ENCODE measurements around the gene SCN9A.

SCN9A gene

DNA sequence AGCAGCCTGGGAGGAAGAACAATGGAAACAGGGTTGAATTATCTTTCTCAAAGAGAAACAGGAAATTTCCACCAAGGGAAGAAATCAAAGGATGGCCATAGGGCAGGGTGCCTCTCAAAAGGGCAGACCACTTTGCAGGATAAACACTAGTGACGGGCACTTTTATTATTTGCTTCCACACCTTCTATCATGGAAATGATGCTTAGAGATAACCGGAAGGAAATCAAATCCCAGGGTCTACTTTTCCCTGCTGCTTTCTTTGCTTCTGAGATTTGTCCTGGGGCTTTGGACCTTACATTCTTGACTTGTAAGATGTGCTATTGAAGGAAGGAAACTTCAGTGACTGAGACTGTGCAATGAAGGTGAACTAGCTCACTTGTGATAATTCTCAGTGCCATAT is 1.1 kb upstream of the SCN9A start:
- Histone ChIP-seq H4K20me1 (no peaks in the 10 kb centered on the region), H3K4me1 (peaks cover 12 to 35% (median 18%) of the 10 kb centered on the region in 10 experiments), H3K4me3 (peak overlapping the region in 2 of 10 experiments; percentile 78 to 84; a peak in 1 of 20 replicates), H3K9ac (peak overlapping the region in 1 of 11 experiments; percentile 57; a peak in 2 of 22 replicates), H3K27me3 (no peaks in the 10 kb centered on the region; a peak in 1 of 22 replicates), H3K27ac (peak overlapping the region in 1 of 11 experiments; percentile 56; a peak in 3 of 22 replicates), H3K4me2 (peak overlapping the region in 5 of 11 experiments; percentile 98 to 100 (median 99); a peak in 7 of 22 replicates), H3K36me3 (no peaks in the 10 kb centered on the region), H3K9me3 (replicated peaks in 1 of 11) (no peaks in the 10 kb centered on the region)
- no peak for TF ChIP-seq Cebpa-rat (IDR thresholded peaks at IDR 0.05)

DNA sequence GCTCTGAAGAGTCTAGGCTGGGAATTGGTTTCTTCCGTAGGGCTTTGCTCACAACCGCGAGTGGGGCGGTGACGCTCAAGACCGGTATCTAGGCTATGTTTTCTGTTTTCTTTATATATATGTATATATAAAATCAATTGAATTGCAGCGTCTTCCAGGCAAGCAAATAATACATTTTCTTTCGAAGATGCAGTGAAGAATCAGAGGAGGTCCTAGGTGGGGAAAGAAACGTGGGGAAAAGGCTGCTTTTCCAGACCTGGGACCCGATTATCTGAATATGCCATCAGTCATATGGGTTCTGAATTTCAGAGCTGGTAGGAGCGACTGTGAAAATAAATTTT is 714 bp upstream of the SCN9A start:
- H3K36me3 ChIP-seq: no peaks in the 10 kb centered on the region
- H3K9me3 ChIP-seq (replicated peaks in 1 of 11): no peaks in the 10 kb centered on the region
- H3K9ac ChIP-seq: peak overlapping the region in 7 of 11 experiments; percentile 36 to 80 (median 57); a peak in 10 of 22 replicates
- H3K27me3 ChIP-seq: no peaks in the 10 kb centered on the region; a peak in 1 of 22 replicates
- peak overlapping the region; percentile 59 to 86 (median 70) for H3K4me3 ChIP-seq
- peak overlapping the region; percentile 85 to 100 (median 99) for H3K4me2 ChIP-seq
- H3K27ac ChIP-seq: peak overlapping the region in 4 of 11 experiments; percentile 17 to 56 (median 42); a peak in 6 of 22 replicates
- no peaks in the 10 kb centered on the region for H4K20me1 ChIP-seq
- no peak for TF ChIP-seq Cebpa-rat (IDR thresholded peaks at IDR 0.05)
- H3K4me1 ChIP-seq: peaks cover 12 to 35% (median 18%) of the 10 kb centered on the region in 10 experiments

DNA sequence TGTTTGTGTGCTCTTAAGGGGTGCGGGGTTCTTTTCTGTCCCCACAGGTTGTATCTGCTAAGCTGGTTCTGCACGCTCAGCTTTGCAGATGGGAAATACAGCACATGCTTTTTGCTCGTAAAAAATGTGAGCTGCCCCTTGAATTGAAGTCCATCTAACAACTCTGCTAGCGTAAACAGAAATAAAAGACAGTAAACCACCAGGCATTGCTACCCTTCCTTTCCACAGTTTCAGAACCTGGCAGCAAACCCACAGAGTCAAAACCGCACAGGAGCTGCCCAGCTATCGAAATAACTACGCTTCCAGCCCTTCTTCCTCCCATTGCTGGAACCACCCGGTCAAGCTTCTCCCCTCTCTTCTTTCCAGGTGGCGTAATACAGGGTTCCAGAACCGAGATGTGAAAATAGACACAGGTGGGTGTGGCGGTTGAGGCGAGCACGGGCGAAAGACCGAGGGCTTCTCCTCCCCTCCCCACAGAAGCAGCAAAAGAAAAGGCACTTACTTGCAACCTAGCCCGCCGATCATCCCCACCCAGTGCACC is 479 bp downstream of the SCN9A start:
- Histone ChIP-seq H3K9me3 (replicated peaks in 1 of 11) (no peaks in the 10 kb centered on the region), H3K4me1 (peaks cover 12 to 35% (median 18%) of the 10 kb centered on the region in 10 experiments), H3K27ac (peak overlapping the region in 1 of 11 experiments; percentile 38; a peak in 1 of 22 replicates), H3K4me3 (peak overlapping the region; percentile 59 to 86 (median 70)), H4K20me1 (no peaks in the 10 kb centered on the region), H3K4me2 (peak overlapping the region; percentile 85 to 100 (median 99)), H3K9ac (peak overlapping the region; percentile 20 to 80 (median 62); a peak in 21 of 22 replicates), H3K27me3 (no peaks in the 10 kb centered on the region; a peak in 1 of 22 replicates), H3K36me3 (no peaks in the 10 kb centered on the region)
- TF ChIP-seq Cebpa-rat (IDR thresholded peaks at IDR 0.05): no peak

DNA sequence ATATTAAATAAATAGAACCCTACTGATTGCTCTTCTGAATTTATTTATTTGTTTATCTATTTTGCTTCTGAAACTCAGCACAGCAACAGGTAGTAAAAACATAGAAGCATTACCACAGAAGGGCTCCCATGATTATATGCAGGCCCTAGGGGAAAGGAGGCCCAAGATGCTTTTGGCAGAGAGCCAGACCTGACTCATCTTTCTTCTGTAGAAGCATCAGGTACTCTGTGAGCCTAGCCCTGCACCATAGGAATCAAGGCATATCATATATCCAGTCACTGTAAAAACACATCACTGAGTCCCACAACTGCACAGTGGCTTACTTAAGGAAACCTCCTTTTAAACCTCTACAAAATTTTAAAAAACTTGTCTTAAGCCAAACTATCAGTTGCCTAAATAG is 1.8 kb downstream of the SCN9A start:
- no peaks in the 10 kb centered on the region; a peak in 1 of 22 replicates for H3K27me3 ChIP-seq
- H4K20me1 ChIP-seq: no peaks in the 10 kb centered on the region
- H3K4me3 ChIP-seq: 0 out of 20 replicates have a peak overlapping the region, but pooled peaks of 1 of the 10 experiments have one; percentile 9
- no peaks in the 10 kb centered on the region for H3K9me3 ChIP-seq (replicated peaks in 1 of 11)
- no peak overlapping the region for H3K27ac ChIP-seq
- TF ChIP-seq Cebpa-rat (IDR thresholded peaks at IDR 0.05): no peak
- peaks cover 12 to 35% (median 18%) of the 10 kb centered on the region in 10 experiments for H3K4me1 ChIP-seq
- H3K36me3 ChIP-seq: no peaks in the 10 kb centered on the region
- H3K4me2 ChIP-seq: peak overlapping the region in 9 of 11 experiments; percentile 20 to 99 (median 39); a peak in 13 of 22 replicates
- no peak overlapping the region for H3K9ac ChIP-seq

DNA sequence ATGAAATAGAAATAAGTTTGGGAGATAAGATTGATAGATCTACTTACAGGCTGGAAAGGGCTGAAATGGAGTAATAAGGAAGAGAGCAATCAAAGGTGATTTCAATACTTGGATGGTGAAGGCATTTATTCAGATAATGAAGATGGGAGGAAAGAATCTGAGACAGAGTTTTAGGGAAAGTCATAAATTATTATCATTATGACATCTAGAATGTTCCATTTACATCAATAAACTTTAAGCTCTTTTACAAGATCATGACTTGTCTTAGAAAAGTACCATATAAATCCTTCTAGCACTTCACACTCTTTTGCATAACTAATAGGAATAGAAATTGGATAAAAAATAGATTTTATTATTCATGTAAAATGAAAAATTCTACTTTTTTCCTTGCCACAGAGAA is 2.2 kb downstream of the SCN9A start:
- H3K4me2 ChIP-seq: peak overlapping the region in 4 of 11 experiments; percentile 13 to 99 (median 80); a peak in 6 of 22 replicates
- H3K9me3 ChIP-seq (replicated peaks in 1 of 11): no peaks in the 10 kb centered on the region
- no peak overlapping the region for H3K9ac ChIP-seq
- TF ChIP-seq Cebpa-rat (IDR thresholded peaks at IDR 0.05): no peak
- peaks cover 12 to 35% (median 18%) of the 10 kb centered on the region in 10 experiments for H3K4me1 ChIP-seq
- H3K27ac ChIP-seq: no peak overlapping the region
- no peaks in the 10 kb centered on the region for H4K20me1 ChIP-seq
- no peaks in the 10 kb centered on the region for H3K36me3 ChIP-seq
- no peak overlapping the region for H3K4me3 ChIP-seq
- no peaks in the 10 kb centered on the region; a peak in 1 of 22 replicates for H3K27me3 ChIP-seq

DNA sequence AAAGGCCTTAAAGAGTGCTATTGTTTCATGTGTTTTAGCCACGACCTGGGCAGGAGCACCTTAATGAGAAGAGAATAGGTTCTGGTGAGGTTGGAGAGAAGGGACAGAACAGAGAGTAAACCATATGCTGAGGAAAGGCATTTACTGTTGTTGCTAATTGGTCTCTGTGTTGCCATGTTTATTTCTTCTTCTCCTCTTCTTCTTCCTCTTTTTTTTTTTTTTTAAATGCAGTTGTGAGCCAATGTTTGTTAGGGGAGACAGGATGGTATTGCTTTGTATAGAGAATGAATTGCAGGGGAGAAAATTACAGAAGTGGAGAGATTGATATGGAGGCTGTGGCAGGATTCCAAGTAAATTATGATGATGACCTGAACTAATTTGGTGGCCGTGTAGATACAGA is 2.6 kb downstream of the SCN9A start:
- no peaks in the 10 kb centered on the region for H4K20me1 ChIP-seq
- no peak overlapping the region for H3K4me3 ChIP-seq
- peak overlapping the region in 4 of 11 experiments; percentile 8 to 99 (median 38); a peak in 7 of 22 replicates for H3K4me2 ChIP-seq
- no peaks in the 10 kb centered on the region for H3K36me3 ChIP-seq
- no peak overlapping the region for H3K9ac ChIP-seq
- H3K27me3 ChIP-seq: no peaks in the 10 kb centered on the region; a peak in 1 of 22 replicates
- no peaks in the 10 kb centered on the region for H3K9me3 ChIP-seq (replicated peaks in 1 of 11)
- no peak for TF ChIP-seq Cebpa-rat (IDR thresholded peaks at IDR 0.05)
- H3K4me1 ChIP-seq: peaks cover 12 to 35% (median 18%) of the 10 kb centered on the region in 10 experiments
- H3K27ac ChIP-seq: peak overlapping the region in 2 of 11 experiments; percentile 29 to 36; a peak in 2 of 22 replicates

DNA sequence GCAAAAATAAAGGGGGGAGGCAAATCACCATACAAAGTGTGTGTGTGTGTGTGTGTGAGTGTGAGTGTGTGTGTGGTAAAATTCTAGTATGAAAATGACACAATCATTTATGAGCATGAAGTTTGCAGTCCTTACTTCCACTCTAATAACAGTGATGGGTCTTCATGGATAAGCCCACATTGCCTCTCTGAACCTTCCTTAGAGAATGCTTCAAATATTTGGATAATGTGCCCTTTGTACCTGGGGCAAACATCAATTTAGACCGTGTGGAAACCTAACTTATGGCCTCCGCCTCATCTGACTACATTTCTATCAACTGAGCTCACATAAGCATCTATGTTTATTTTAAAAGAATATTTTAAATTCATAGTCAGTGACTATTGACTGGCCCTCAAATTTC is 3.7 kb downstream of the SCN9A start:
- no peak overlapping the region for H3K4me2 ChIP-seq
- H3K27me3 ChIP-seq: no peaks in the 10 kb centered on the region; a peak in 1 of 22 replicates
- H3K36me3 ChIP-seq: no peaks in the 10 kb centered on the region
- no peaks in the 10 kb centered on the region for H3K9me3 ChIP-seq (replicated peaks in 1 of 11)
- TF ChIP-seq Cebpa-rat (IDR thresholded peaks at IDR 0.05): no peak
- no peaks in the 10 kb centered on the region for H4K20me1 ChIP-seq
- H3K4me3 ChIP-seq: no peak overlapping the region
- H3K9ac ChIP-seq: no peak overlapping the region
- peaks cover 12 to 34% (median 18%) of the 10 kb centered on the region in 10 experiments for H3K4me1 ChIP-seq
- H3K27ac ChIP-seq: no peak overlapping the region

DNA sequence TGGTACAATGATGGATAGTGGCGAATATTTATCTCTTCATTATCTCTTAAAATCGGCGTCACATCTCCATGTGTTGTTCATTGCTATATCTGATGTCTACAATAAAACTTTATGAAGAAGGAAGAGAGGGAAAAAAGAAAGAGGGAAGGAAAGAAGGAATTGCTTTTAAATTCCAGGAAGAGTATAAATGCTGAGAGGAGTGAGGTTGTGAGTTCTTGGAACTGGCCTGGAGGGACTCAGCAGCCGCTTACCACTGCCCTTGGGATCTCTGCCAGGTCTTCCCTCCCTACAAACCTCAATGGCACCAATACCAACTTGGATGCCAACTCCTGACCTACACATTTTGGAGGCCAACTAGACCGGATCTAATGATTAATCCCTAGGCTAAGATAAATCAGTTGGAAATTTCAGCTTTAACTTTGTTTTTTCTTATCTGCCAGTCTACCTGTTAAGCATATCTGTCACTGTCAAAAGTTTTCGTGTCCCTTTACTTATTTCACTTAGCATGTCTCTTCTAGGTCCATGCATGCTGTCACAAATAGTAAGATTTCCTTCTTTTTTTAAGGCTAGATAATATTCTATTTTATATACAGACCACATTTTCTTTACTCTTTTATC is 9.8 kb downstream of the SCN9A start:
- Histone ChIP-seq H3K4me3 (no peak overlapping the region), H3K4me1 (peaks cover 0 to 22% (median 0%) of the 10 kb centered on the region in 10 experiments; a peak in 4 of 20 replicates), H3K36me3 (no peaks in the 10 kb centered on the region), H3K9ac (no peak overlapping the region), H3K9me3 (replicated peaks in 1 of 11) (no peaks in the 10 kb centered on the region), H3K27me3 (no peaks in the 10 kb centered on the region), H3K4me2 (peak overlapping the region in 2 of 11 experiments; percentile 18 to 32; a peak in 3 of 22 replicates), H3K27ac (no peak overlapping the region), H4K20me1 (no peaks in the 10 kb centered on the region)
- no peak for TF ChIP-seq Cebpa-rat (IDR thresholded peaks at IDR 0.05)

DNA sequence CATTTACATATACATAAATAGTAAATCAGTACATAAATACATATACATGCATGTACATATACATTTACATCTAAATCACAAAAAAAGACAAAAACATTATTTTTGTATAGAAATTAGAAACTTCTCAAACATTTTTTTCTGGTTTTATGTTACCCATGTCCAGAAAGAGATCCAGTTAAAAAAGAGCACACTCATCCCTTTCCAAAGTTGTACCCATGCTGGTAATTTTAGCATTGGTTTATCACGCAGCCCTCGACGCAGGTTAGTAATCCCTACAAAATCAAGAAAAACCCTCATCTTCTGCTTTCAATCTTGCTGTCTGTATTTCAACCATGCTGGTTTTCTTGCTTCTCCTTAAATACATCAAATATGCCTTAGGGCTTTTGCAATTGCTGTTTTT is 10.5 kb downstream of the SCN9A start:
- H3K27me3 ChIP-seq: no peaks in the 10 kb centered on the region
- H3K27ac ChIP-seq: no peak overlapping the region
- H4K20me1 ChIP-seq: no peaks in the 10 kb centered on the region
- H3K9ac ChIP-seq: no peak overlapping the region
- peaks cover 0 to 22% (median 0%) of the 10 kb centered on the region in 10 experiments; a peak in 4 of 20 replicates for H3K4me1 ChIP-seq
- no peaks in the 10 kb centered on the region for H3K36me3 ChIP-seq
- H3K4me2 ChIP-seq: no peak overlapping the region
- no peak for TF ChIP-seq Cebpa-rat (IDR thresholded peaks at IDR 0.05)
- H3K4me3 ChIP-seq: no peak overlapping the region
- no peaks in the 10 kb centered on the region for H3K9me3 ChIP-seq (replicated peaks in 1 of 11)
